Endothelial cell of umbilical vein (primary cell): Measurements from ENCODE around the gene UST. TPM values are rescaled to one million over a fixed set of nuclear protein-coding genes. Genes with fewer than 3 reads are reported as not detected.

Experiments
- BruUV-seq: library from RNA; stranded (reverse); fragments of 400-500 nt; replicated peaks from 2 replicates; lab custom pipeline; 2021; lab: Mats Ljungman, UMichigan
- CTCF ChIA-PET: fragments of 300-600, 350-600 bp; sonication (Branson Sonifier 250); formaldehyde crosslinking; loops from one replicate; lab custom pipeline; 2021; ENCODE audit warnings: antibody characterized with exemption, inconsistent platforms; lab: Charles Lee
- POLR2A ChIA-PET: fragments of 300-600, 350-600 bp; sonication (Branson Sonifier 250); formaldehyde crosslinking; loops from one replicate; lab custom pipeline; 2021; ENCODE audit warnings: antibody characterized with exemption, inconsistent platforms; lab: Charles Lee
- DNase-seq: peaks from one replicate; pipeline ENCODE4 v3.0.0-alpha.2; 2011; ENCODE audit warnings: low read depth, low spot score
- FAIRE-seq: peaks from 2 replicates; lab custom pipeline; 2011; peaks lifted over from hg19 to GRCh38; lab: Jason Lieb, UNC
- H2AFZ ChIP-seq: 2 replicates; pipeline ENCODE4 v1.6.0; 2012; ENCODE audit warnings: low read depth, low read length, control low read depth, inconsistent platforms
- H3K27ac ChIP-seq: 2 replicates; pipeline ENCODE4 v1.5.1; 2011; ENCODE audit warnings: low read depth, mild to moderate bottlenecking, control low read depth, low read length, moderate library complexity; ENCODE audit not compliant: insufficient read depth
- H3K27me3 ChIP-seq, 2 experiments: 2 replicates each; pipeline versions ENCODE4 v1.6.0 to v1.6.1; 2011; ENCODE audit warnings: low read length in 2 of 2, mixed read lengths in 1 of 2; ENCODE audit not compliant: control insufficient read depth in 2 of 2, insufficient read depth in 2 of 2
- H3K36me3 ChIP-seq, 2 experiments: 2 replicates in 1 of 2; 3 replicates in 1 of 2; pipeline ENCODE4 v1.5.1; 2011; ENCODE audit warnings: low read length in 2 of 2, mild to moderate bottlenecking in 1 of 2, moderate library complexity in 1 of 2; ENCODE audit not compliant: control insufficient read depth in 2 of 2, insufficient read depth in 2 of 2; ENCODE audit errors: extremely low read depth in 1 of 2
- H3K4me1 ChIP-seq: 3 replicates; pipeline ENCODE4 v1.5.1; 2011; ENCODE audit warnings: mild to moderate bottlenecking, low read length; ENCODE audit not compliant: control insufficient read depth, insufficient read depth; ENCODE audit errors: extremely low read depth
- H3K4me2 ChIP-seq: 2 replicates; pipeline ENCODE4 v1.6.1; 2011; ENCODE audit warnings: low read length, control low read depth, mixed read lengths; ENCODE audit not compliant: insufficient read depth
- H3K4me3 ChIP-seq, 3 experiments: fragments of 200-600 bp in 1 of 3; sonication (generic), shearing (Covaris generic) in 1 of 3; replicated peaks in 1 of 3; 2 replicates each; pipeline ENCODE4 v1.5.1; 2011 to 2016; ENCODE audit warnings: control low read depth in 3 of 3, low read length in 3 of 3, mild to moderate bottlenecking in 2 of 3, inconsistent platforms in 1 of 3, low read depth in 1 of 3, moderate library complexity in 1 of 3; ENCODE audit not compliant: insufficient read depth in 1 of 3
- H3K79me2 ChIP-seq: 2 replicates; pipeline ENCODE4 v1.6.0; 2012; ENCODE audit warnings: low read length, inconsistent platforms; ENCODE audit not compliant: control insufficient read depth, insufficient read depth
- H3K9ac ChIP-seq: replicated peaks from 2 replicates; pipeline ENCODE3; 2011; ENCODE audit warnings: low read length, control low read depth; ENCODE audit not compliant: insufficient read depth; ENCODE audit errors: extremely low read depth
- H3K9me1 ChIP-seq: replicated peaks from 3 replicates; pipeline ENCODE4 v1.6.0; 2011; ENCODE audit warnings: mild to moderate bottlenecking, low read length; ENCODE audit not compliant: control insufficient read depth, insufficient read depth; ENCODE audit errors: extremely low read depth
- H3K9me3 ChIP-seq: replicated peaks from 2 replicates; pipeline ENCODE4 v1.5.1; 2012; ENCODE audit warnings: low read length, inconsistent platforms; ENCODE audit not compliant: control insufficient read depth, insufficient read depth
- H4K20me1 ChIP-seq: replicated peaks from 2 replicates; pipeline ENCODE3; 2011; ENCODE audit warnings: mild to moderate bottlenecking, low read length; ENCODE audit not compliant: control insufficient read depth, insufficient read depth; ENCODE audit errors: extremely low read depth
- EZH2 ChIP-seq: IDR thresholded peaks from 2 replicates; pipeline ENCODE4 v1.6.1; 2012; ENCODE audit warnings: borderline replicate concordance, low read depth, mild to moderate bottlenecking, moderate library complexity, low read length, inconsistent platforms; ENCODE audit not compliant: severe bottlenecking
- FOS ChIP-seq: IDR thresholded peaks from 2 replicates; pipeline ENCODE4 v1.6.1; 2011; ENCODE audit warnings: mild to moderate bottlenecking, low read length, moderate library complexity, borderline replicate concordance; ENCODE audit not compliant: insufficient read depth
- GATA2 ChIP-seq: IDR thresholded peaks from 2 replicates; pipeline ENCODE4 v1.7.0; 2011; ENCODE audit warnings: low read depth, mild to moderate bottlenecking, moderate library complexity, mixed read lengths, low read length; ENCODE audit not compliant: insufficient read length, insufficient read depth
- JUN ChIP-seq: IDR thresholded peaks from 2 replicates; pipeline ENCODE4 v1.6.1; 2011; ENCODE audit warnings: borderline replicate concordance, low read depth; ENCODE audit not compliant: insufficient read length, insufficient read depth
- MAX ChIP-seq: IDR thresholded peaks from 2 replicates; pipeline ENCODE4 v1.6.1; 2011; ENCODE audit not compliant: insufficient read depth, insufficient read length
- MYC ChIP-seq: IDR thresholded peaks from one replicate; pipeline ENCODE4 v1.6.1; 2011; ENCODE audit warnings: mild to moderate bottlenecking, low read depth, low read length
- POLR2A ChIP-seq: IDR thresholded peaks from 2 replicates; pipeline ENCODE4 v1.6.1; 2012; ENCODE audit warnings: low read depth, mild to moderate bottlenecking, control low read depth, low read length
- POLR2AphosphoS5 ChIP-seq: IDR thresholded peaks from 2 replicates; pipeline ENCODE4 v1.6.1; 2012; ENCODE audit warnings: low read depth, mild to moderate bottlenecking, control low read depth, low read length, moderate library complexity; ENCODE audit not compliant: insufficient read depth
- dilution Hi-C: fragments of 300-500 bp; cut with MboI; formaldehyde crosslinking; loops from one replicate; pipeline ENCODE4 v1.15.0; 2019; ENCODE audit warnings: low sequenced_read_pairs; ENCODE audit not compliant: extremely low pct_ligation_motif_present
- intact Hi-C: fragments of 100-400 bp; cut with micrococcal nuclease; formaldehyde crosslinking; loops from one replicate; pipeline ENCODE4 v1.10.0; 2022
- polyA plus RNA-seq, 4 experiments: library from polyadenylated mRNA; depleted of rRNA in 3 of 4; stranded (reverse) in 3 of 4; unstranded in 1 of 4; fragments of >200 nt; gene quantifications; 2 replicates each; pipeline versions ENCODE4 v1.2.1 to v1.2.3, GENCODE V29; 2011 to 2012; ENCODE audit warnings: missing spikeins in 1 of 4
- total RNA-seq: library from RNA; stranded (reverse); gene quantifications from 2 replicates; pipeline ENCODE4 v1.2.3, GENCODE V29; 2021
- TF ChIP-seq, protein P1 (sequence below), 2 donors: IDR thresholded peaks; 1 replicate in 1 of 2; 2 replicates in 1 of 2; pipeline ENCODE4 v1.5.1; 2011; ENCODE audit warnings: low read length in 2 of 2, mild to moderate bottlenecking in 2 of 2, moderate library complexity in 2 of 2, control low read depth in 1 of 2, inconsistent platforms in 1 of 2, low read depth in 1 of 2; ENCODE audit not compliant: insufficient read depth in 1 of 2; ENCODE audit errors: extremely low read depth in 1 of 2

The UST gene
- total and polyA plus RNA-seq, 2 donors (not counting 3 experiments of a cell fraction or from before 2014, with no cell fraction given): 0.26 to 0.84 TPM

DNA sequence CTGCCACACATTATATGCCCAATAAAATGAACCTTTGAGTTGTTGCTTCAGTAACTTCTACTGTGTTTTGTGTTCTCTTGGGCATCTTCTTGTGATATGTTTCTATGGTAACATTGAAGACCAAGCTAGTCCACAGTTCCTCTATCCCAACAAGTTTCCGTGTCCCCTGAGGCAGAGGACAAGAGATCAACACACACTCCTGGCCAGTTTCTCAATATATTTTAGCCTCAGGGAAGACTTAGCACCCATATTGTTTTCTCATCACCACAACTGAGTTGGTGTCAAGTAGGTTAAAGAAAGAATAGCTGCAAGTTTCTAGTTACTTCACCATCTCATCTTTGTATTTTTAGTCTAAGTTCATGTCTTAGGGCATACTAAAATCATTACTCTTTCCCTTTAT, 277.5 kb downstream of the UST start:
- H3K27ac ChIP-seq: no peak overlapping the region
- no peak overlapping the region for H3K4me3 ChIP-seq
- BruUV-seq: no TSS peak
- peaks cover 0 to 2% of the 10 kb centered on the region in 2 experiments for H3K27me3 ChIP-seq
- DNase-seq (no peak), FAIRE-seq (no peak)
- H3K9ac ChIP-seq: no peak overlapping the region
- no peaks in the 10 kb centered on the region for H3K36me3 ChIP-seq
- ChIA-PET CTCF (interaction anchor here (1.3 to 3.9 kb wide), 3 partner anchors 58 to 421 kb away, joined by 3 to 32 read pairs (median 4); no protein-coding TSS in a partner anchor), POLR2A (no interaction called here)
- no peaks in the 10 kb centered on the region for H4K20me1 ChIP-seq
- TF ChIP-seq FOS (no peak), GATA2 (no peak), POLR2AphosphoS5 (no peak), JUN (no peak), EZH2 (no peak), POLR2A (no peak), MAX (no peak), MYC (no peak)
- TF ChIP-seq, protein P1, sequence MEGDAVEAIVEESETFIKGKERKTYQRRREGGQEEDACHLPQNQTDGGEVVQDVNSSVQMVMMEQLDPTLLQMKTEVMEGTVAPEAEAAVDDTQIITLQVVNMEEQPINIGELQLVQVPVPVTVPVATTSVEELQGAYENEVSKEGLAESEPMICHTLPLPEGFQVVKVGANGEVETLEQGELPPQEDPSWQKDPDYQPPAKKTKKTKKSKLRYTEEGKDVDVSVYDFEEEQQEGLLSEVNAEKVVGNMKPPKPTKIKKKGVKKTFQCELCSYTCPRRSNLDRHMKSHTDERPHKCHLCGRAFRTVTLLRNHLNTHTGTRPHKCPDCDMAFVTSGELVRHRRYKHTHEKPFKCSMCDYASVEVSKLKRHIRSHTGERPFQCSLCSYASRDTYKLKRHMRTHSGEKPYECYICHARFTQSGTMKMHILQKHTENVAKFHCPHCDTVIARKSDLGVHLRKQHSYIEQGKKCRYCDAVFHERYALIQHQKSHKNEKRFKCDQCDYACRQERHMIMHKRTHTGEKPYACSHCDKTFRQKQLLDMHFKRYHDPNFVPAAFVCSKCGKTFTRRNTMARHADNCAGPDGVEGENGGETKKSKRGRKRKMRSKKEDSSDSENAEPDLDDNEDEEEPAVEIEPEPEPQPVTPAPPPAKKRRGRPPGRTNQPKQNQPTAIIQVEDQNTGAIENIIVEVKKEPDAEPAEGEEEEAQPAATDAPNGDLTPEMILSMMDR (IDR thresholded peaks at IDR 0.05; ENCODE audit: extremely low read depth in 1 of 2, insufficient read depth in 1 of 2, low read depth in 1 of 2, low read length in 2 of 2): no peak
- H3K4me1 ChIP-seq: no peaks in the 10 kb centered on the region
- H3K79me2 ChIP-seq: no peaks in the 10 kb centered on the region
- H2AFZ ChIP-seq: no peak overlapping the region
- dilution Hi-C loops: no loop called here
- intact Hi-C loops: loop anchor here (10.0 kb wide), 1 partner anchor 900 kb away; the partner anchor contains the start of gene RAET1G
- no peak overlapping the region for H3K4me2 ChIP-seq
- no peaks in the 10 kb centered on the region for H3K9me3 ChIP-seq
- H3K9me1 ChIP-seq: no peaks in the 10 kb centered on the region
